ENCODE results near the gene CD86. TPM values are rescaled to one million over a fixed set of nuclear protein-coding genes. Genes with fewer than 3 reads are reported as not detected.

The CD86 gene
- total RNA-seq, 2 experiments from 2014 or later = 0.69 to 1.4 TPM

GRCh38 chr3:122010506-122010905, 44.7 kb upstream of the CD86 start:
- Histone ChIP-seq H3K36me3 (ENCODE audit: insufficient read depth, low read length) (no peaks in the 10 kb centered on the region), H3K9me3 (ENCODE audit: control insufficient read depth in 1 of 2, insufficient read depth in 1 of 2, low read length in 2 of 2) (no peaks in the 10 kb centered on the region), H3K27ac (ENCODE audit: low read depth in 1 of 2, low read length in 2 of 2) (no peak overlapping the region), H3K4me1 (ENCODE audit: insufficient read depth, low read length) (no peaks in the 10 kb centered on the region), H3K27me3 (ENCODE audit: control insufficient read depth in 1 of 2, insufficient read depth in 2 of 2, low read length in 2 of 2) (no peaks in the 10 kb centered on the region), H3K4me3 (ENCODE audit: low read length) (no peak overlapping the region)
- Mint-ChIP-seq H3K9me3 (no peaks in the 10 kb centered on the region), H3K4me3 (no peak overlapping the region), H3K4me1 (ENCODE audit: low read depth) (no peaks in the 10 kb centered on the region), H3K27me3 (peaks cover 9% of the 10 kb centered on the region), H3K27ac (no peak overlapping the region), H3K36me3 (ENCODE audit: low read depth) (no peaks in the 10 kb centered on the region)
- CTCF ChIA-PET = no interaction called here
- no peak for TF ChIP-seq CTCF (IDR thresholded peaks at IDR 0.05)
- POLR2A ChIA-PET = no interaction called here
- DNase-seq = no peak
- intact Hi-C loops (cut with DNase I, micrococcal nuclease) = no loop called here
- no peak for ATAC-seq (ENCODE audit: poor library complexity)

GRCh38 chr3:122011396-122011795, 43.8 kb upstream of the CD86 start:
- Mint-ChIP-seq H3K27ac (no peak overlapping the region), H3K27me3 (peaks cover 11% of the 10 kb centered on the region), H3K9me3 (no peaks in the 10 kb centered on the region), H3K4me1 (ENCODE audit: low read depth) (no peaks in the 10 kb centered on the region), H3K4me3 (no peak overlapping the region), H3K36me3 (ENCODE audit: low read depth) (no peaks in the 10 kb centered on the region)
- Histone ChIP-seq H3K27ac (ENCODE audit: low read depth in 1 of 2, low read length in 2 of 2) (no peak overlapping the region), H3K4me3 (ENCODE audit: low read length) (no peak overlapping the region), H3K4me1 (ENCODE audit: insufficient read depth, low read length) (no peaks in the 10 kb centered on the region), H3K9me3 (ENCODE audit: control insufficient read depth in 1 of 2, insufficient read depth in 1 of 2, low read length in 2 of 2) (no peaks in the 10 kb centered on the region), H3K36me3 (ENCODE audit: insufficient read depth, low read length) (no peaks in the 10 kb centered on the region), H3K27me3 (ENCODE audit: control insufficient read depth in 1 of 2, insufficient read depth in 2 of 2, low read length in 2 of 2) (peaks cover under 1 to 7% of the 10 kb centered on the region in 2 experiments)
- ATAC-seq (ENCODE audit: poor library complexity) (no peak), DNase-seq (no peak)
- ChIA-PET CTCF (no interaction called here), POLR2A (no interaction called here)
- intact Hi-C loops (cut with DNase I, micrococcal nuclease) = no loop called here
- no peak for TF ChIP-seq CTCF (IDR thresholded peaks at IDR 0.05)

- no peak overlapping the region for H3K27ac Mint-ChIP-seq
- CTCF ChIA-PET = no interaction called here
- H3K27ac ChIP-seq (ENCODE audit: low read depth in 1 of 2, low read length in 2 of 2) = no peak overlapping the region
- H3K27me3 Mint-ChIP-seq = peaks cover 21% of the 10 kb centered on the region
- intact Hi-C loops (cut with DNase I, micrococcal nuclease) = no loop called here
- DNase-seq (no peak), ATAC-seq (ENCODE audit: poor library complexity) (no peak)
- TF ChIP-seq CTCF (IDR thresholded peaks at IDR 0.05) = no peak
- no peaks in the 10 kb centered on the region for H3K9me3 ChIP-seq (ENCODE audit: control insufficient read depth in 1 of 2, insufficient read depth in 1 of 2, low read length in 2 of 2)
- H3K36me3 Mint-ChIP-seq (ENCODE audit: low read depth) = no peaks in the 10 kb centered on the region
- H3K36me3 ChIP-seq (ENCODE audit: insufficient read depth, low read length) = no peaks in the 10 kb centered on the region
- H3K4me3 ChIP-seq (ENCODE audit: low read length) = no peak overlapping the region
- no peaks in the 10 kb centered on the region for H3K9me3 Mint-ChIP-seq
- no peaks in the 10 kb centered on the region for H3K4me1 Mint-ChIP-seq (ENCODE audit: low read depth)
- POLR2A ChIA-PET = no interaction called here
- no peaks in the 10 kb centered on the region for H3K4me1 ChIP-seq (ENCODE audit: insufficient read depth, low read length)
- peaks cover 4 to 7% of the 10 kb centered on the region in 2 experiments for H3K27me3 ChIP-seq (ENCODE audit: control insufficient read depth in 1 of 2, insufficient read depth in 2 of 2, low read length in 2 of 2)
- H3K4me3 Mint-ChIP-seq = no peak overlapping the region
Measured at GRCh38 chr3:122012821-122013220, 42.3 kb upstream of the CD86 start.

All from CD4-positive, alpha-beta T cell (primary cell).